Motor neuron (in vitro differentiated cells): ENCODE data around the gene STIL. TPM values are rescaled to one million over a fixed set of nuclear protein-coding genes. Genes with fewer than 3 reads are reported as not detected.
"Not testable (repeated sequence)": the region's sequence is repeated elsewhere in the genome, so short reads cannot be mapped to it uniquely, and the experiment has no call there.

Source experiments
- ATAC-seq, 8 experiments: fragments of 200-7000 bp; cut with Tn5 transposase; replicated peaks in 6 of 8; 2 replicates each; pipeline ENCODE4 v1.8.0; 2021; ENCODE audit warnings: mild to moderate bottlenecking in 8 of 8, moderate library complexity in 8 of 8
- H3K27ac ChIP-seq, 2 donors: fragments of 250-450 bp; sonication (Bioruptor Pico); 2 replicates each; pipeline ENCODE4 v1.9.0; 2021; ENCODE audit warnings: antibody characterized with exemption in 2 of 2, mild to moderate bottlenecking in 2 of 2, moderate library complexity in 1 of 2
- H3K4me1 ChIP-seq, 2 donors: fragments of 250-450 bp; sonication (Bioruptor Pico); replicated peaks in 1 of 2; 2 replicates each; pipeline ENCODE4 v1.6.1; 2021; ENCODE audit warnings: antibody characterized with exemption in 2 of 2, mild to moderate bottlenecking in 2 of 2, moderate library complexity in 1 of 2
- H3K4me3 ChIP-seq, 5 donors: fragments of 250-450 bp; sonication (Bioruptor Pico); 2 replicates each; pipeline ENCODE4 v1.9.0; 2021; ENCODE audit warnings: antibody characterized with exemption in 5 of 5, mild to moderate bottlenecking in 5 of 5, moderate library complexity in 4 of 5
- WGBS, 10 experiments: fragments of 450-650 bp; shearing (Covaris generic); methylation state at CpG; one replicate each; pipeline ENCODE4 v1.0.0; 2022; 5-methylcytosine and 5-hydroxymethylcytosine counted together
- in situ Hi-C, 9 experiments: fragments of 400-800 bp; cut with MboI; loops; one replicate each; pipeline ENCODE4 v1.15.0; 2021; ENCODE audit warnings: low sequenced_read_pairs in 9 of 9, low pct_unique_long_range_greater_than_20kb in 2 of 9; ENCODE audit not compliant: unreplicated experiment in 9 of 9
- total RNA-seq, 8 experiments: library from RNA; unstranded; fragments of 300-600 nt; gene quantifications; 2 replicates each; pipeline versions ENCODE4 v1.2.3 to v1.2.4, GENCODE V29; 2022

The STIL gene
- total RNA-seq, 8 experiments from 2014 or later, result 1.2 to 20.3 (median 3.7) TPM

- in situ Hi-C loops, result no loop called here
- Histone ChIP-seq H3K27ac (no peak overlapping the region), H3K4me1 (no peaks in the 10 kb centered on the region), H3K4me3 (no peak overlapping the region)
- ATAC-seq, result peak in 2 of 8 experiments; percentile 59 to 77
Observed at GRCh38 chr1:47298025-47298699, 15.8 kb downstream of the STIL start.

- ATAC-seq, result no peak
- Histone ChIP-seq H3K27ac (no peak overlapping the region), H3K4me1 (no peaks in the 10 kb centered on the region), H3K4me3 (no peak overlapping the region)
- in situ Hi-C loops, result no loop called here
- 75 to 100% (median 96%) methylated on average over 1 to 2 of the region's 2 CpGs for WGBS, 10 experiments
Observed at GRCh38 chr1:47295579-47295978, 18.4 kb downstream of the STIL start.

- H3K4me3 ChIP-seq, in situ Hi-C loops, H3K27ac ChIP-seq, H3K4me1 ChIP-seq, ATAC-seq: not testable (repeated sequence)
- 91 to 100% (median 100%) methylated on average over 1 to 6 of the region's 6 CpGs for WGBS, 10 experiments
Observed at GRCh38 chr1:47294863-47295262, 19.1 kb downstream of the STIL start.

GRCh38 chr1:47288116-47288515 is 25.8 kb downstream of the STIL start:
- 90 to 100% (median 96%) methylated on average over 2 to 4 of the region's 4 CpGs for WGBS, 10 experiments
- H3K27ac ChIP-seq, ATAC-seq, in situ Hi-C loops, H3K4me1 ChIP-seq, H3K4me3 ChIP-seq: not testable (repeated sequence)

GRCh38 chr1:47280142-47280541 is 33.8 kb downstream of the STIL start:
- WGBS, 10 experiments, result 4 to 100% (median 75%) methylated on average over 1 to 3 of the region's 3 CpGs; no CpG with 5 or more reads in 2 of the 10 experiments
- no peak overlapping the region for H3K4me3 ChIP-seq
- no peak overlapping the region for H3K27ac ChIP-seq
- in situ Hi-C loops, result no loop called here
- ATAC-seq, result peak in 3 of 8 experiments; percentile 73 to 100 (median 100)
- peaks cover 0 to 4% of the 10 kb centered on the region in 2 donors for H3K4me1 ChIP-seq

GRCh38 chr1:47276850-47277249 is 37.1 kb downstream of the STIL start:
- H3K27ac ChIP-seq, result no peak overlapping the region
- ATAC-seq, result no peak
- in situ Hi-C loops, result no loop called here
- H3K4me3 ChIP-seq, result no peak overlapping the region
- 54 to 100% (median 92%) methylated on average over 1 to 2 of the region's 2 CpGs for WGBS, 10 experiments
- H3K4me1 ChIP-seq, result no peaks in the 10 kb centered on the region

GRCh38 chr1:47275811-47276210 is 38.1 kb downstream of the STIL start:
- H3K27ac ChIP-seq, H3K4me1 ChIP-seq, in situ Hi-C loops, H3K4me3 ChIP-seq, ATAC-seq: not testable (repeated sequence)
- WGBS, 10 experiments, result 88 to 100% (median 96%) methylated on average over 2 to 7 of the region's 7 CpGs

GRCh38 chr1:47265529-47265928 is 48.4 kb downstream of the STIL start:
- not testable (repeated sequence) for ATAC-seq, H3K4me3 ChIP-seq, H3K4me1 ChIP-seq, H3K27ac ChIP-seq
- 93 to 100% (median 100%) methylated on average over 1 to 7 of the region's 8 CpGs; no CpG with 5 or more reads in 4 of the 10 experiments for WGBS, 10 experiments
- in situ Hi-C loops, result loop anchor here in 1 of 9 experiments (10.0 kb wide), 1 partner anchor 81 kb away; no protein-coding TSS in a partner anchor

- peak in 3 of 8 experiments; percentile 33 to 46 (median 35) for ATAC-seq
- in situ Hi-C loops, result loop anchor here in 1 of 9 experiments (10.0 kb wide), 1 partner anchor 78 kb away; no protein-coding TSS in a partner anchor
- H3K4me3 ChIP-seq, result no peak overlapping the region
- no peaks in the 10 kb centered on the region for H3K4me1 ChIP-seq
- H3K27ac ChIP-seq, result no peak overlapping the region
- WGBS, 10 experiments, result 80 to 100% (median 83%) methylated on average over 1 of the region's 1 CpG; no CpG with 5 or more reads in 4 of the 10 experiments
Observed at GRCh38 chr1:47262787-47263413, 51.0 kb downstream of the STIL start.

GRCh38 chr1:47257224-47257623 is 56.7 kb downstream of the STIL start:
- no peak for ATAC-seq
- 80 to 100% (median 100%) methylated on average over 1 to 2 of the region's 2 CpGs for WGBS, 10 experiments
- in situ Hi-C loops, result no loop called here
- no peaks in the 10 kb centered on the region for H3K4me1 ChIP-seq
- no peak overlapping the region for H3K27ac ChIP-seq
- no peak overlapping the region for H3K4me3 ChIP-seq

- no peak for ATAC-seq
- in situ Hi-C loops, result no loop called here
- Histone ChIP-seq H3K4me3 (no peak overlapping the region), H3K27ac (no peak overlapping the region), H3K4me1 (no peaks in the 10 kb centered on the region)
- 88 to 100% (median 96%) methylated on average over 2 to 5 of the region's 5 CpGs for WGBS, 10 experiments
Observed at GRCh38 chr1:47252795-47253194, 61.2 kb downstream of the STIL start.

GRCh38 chr1:47252369-47252768 is 61.6 kb downstream of the STIL start:
- H3K4me1 ChIP-seq, result no peaks in the 10 kb centered on the region
- ATAC-seq, result no peak
- no peak overlapping the region for H3K27ac ChIP-seq
- in situ Hi-C loops, result no loop called here
- WGBS, 10 experiments, result 67 to 100% (median 91%) methylated on average over 1 of the region's 1 CpG
- H3K4me3 ChIP-seq, result no peak overlapping the region

- in situ Hi-C loops, result no loop called here
- ATAC-seq, result no peak
Observed at GRCh38 chr1:47249755-47250154, 64.2 kb downstream of the STIL start.

More at GRCh38 chr1:47249755-47250154, 64.2 kb downstream of the STIL start:
- Histone ChIP-seq H3K4me1 (no peaks in the 10 kb centered on the region), H3K4me3 (no peak overlapping the region), H3K27ac (no peak overlapping the region)
- 90 to 100% (median 96%) methylated on average over 1 to 3 of the region's 3 CpGs; no CpG with 5 or more reads in 2 of the 10 experiments for WGBS, 10 experiments
